Type B pancreatic cell (in vitro differentiated cells): ENCODE results near the gene FBXO17. TPM values are rescaled to one million over a fixed set of nuclear protein-coding genes. Genes with fewer than 3 reads are reported as not detected.

Source experiments
- DNase-seq: peaks from one replicate; pipeline ENCODE4 v3.0.0; 2021; ENCODE audit warnings: mixed read lengths; ENCODE audit not compliant: unreplicated experiment; ENCODE audit errors: extremely low spot score
- H3K27ac Mint-ChIP-seq: 2 replicates; pipeline ENCODE4 v1.8.0; 2021; ENCODE audit warnings: mild to moderate bottlenecking, mixed read lengths
- H3K27me3 Mint-ChIP-seq: 2 replicates; pipeline ENCODE4 v1.8.0; 2021; ENCODE audit warnings: mixed read lengths
- H3K36me3 Mint-ChIP-seq: 2 replicates; pipeline ENCODE4 v1.8.0; 2021; ENCODE audit warnings: mixed read lengths
- H3K4me1 Mint-ChIP-seq: one replicate; pipeline ENCODE4 v1.8.0; 2021; ENCODE audit warnings: mixed read lengths; ENCODE audit not compliant: unreplicated experiment
- H3K4me3 Mint-ChIP-seq: 2 replicates; pipeline ENCODE4 v1.8.0; 2021; ENCODE audit warnings: mild to moderate bottlenecking, mixed read lengths
- H3K9me3 Mint-ChIP-seq: 2 replicates; pipeline ENCODE4 v1.8.0; 2021; ENCODE audit warnings: mixed read lengths
- CTCF ChIP-seq: fragments of 200-600 bp; sonication (generic); conservative IDR thresholded peaks from 2 replicates; pipeline ENCODE4 v1.5.0; 2021; ENCODE audit warnings: antibody characterized with exemption, mild to moderate bottlenecking
- total RNA-seq: library from RNA; stranded (reverse); gene quantifications from 2 replicates; pipeline ENCODE4 v1.2.1, GENCODE V29; 2021; ENCODE audit warnings: low replicate concordance

FBXO17 gene
- total RNA-seq, 1 donor from 2014 or later, result 26.0 TPM

- Mint-ChIP-seq H3K27ac (peak within 1 kb of the TSS; percentile 99), H3K4me3 (peak within 1 kb of the TSS; percentile 99), H3K4me1 (peaks cover 18% of the 10 kb centered on the region), H3K27me3 (no peaks in the 10 kb centered on the region), H3K36me3 (peaks cover 18% of the 10 kb centered on the region), H3K9me3 (peaks cover 5% of the 10 kb centered on the region)
- peak; percentile 100 for TF ChIP-seq CTCF
- DNase-seq, result peak; percentile 97
These were observed 45.4 kb downstream of the FBXO17 start, which contains the start of gene SARS2 for GRCh38 chr19:38929929-38930775. Gene SARS2, minus strand, starts transcription at chr19:38930763. Its CDS starts 27 bp downstream, at chr19:38930736.

- Mint-ChIP-seq H3K27me3 (no peaks in the 10 kb centered on the region), H3K4me3 (peak overlapping the region; percentile 37), H3K9me3 (no peaks in the 10 kb centered on the region), H3K36me3 (peaks cover 9% of the 10 kb centered on the region), H3K4me1 (peaks cover 18% of the 10 kb centered on the region), H3K27ac (no peak overlapping the region)
- no peak for TF ChIP-seq CTCF
- no peak for DNase-seq
These were observed 47.0 kb downstream of the FBXO17 start for GRCh38 chr19:38928391-38929001.

- Mint-ChIP-seq H3K4me3 (no peak overlapping the region), H3K27ac (no peak overlapping the region), H3K27me3 (no peaks in the 10 kb centered on the region), H3K9me3 (no peaks in the 10 kb centered on the region), H3K4me1 (peaks cover 2% of the 10 kb centered on the region), H3K36me3 (peaks cover 6% of the 10 kb centered on the region)
- TF ChIP-seq CTCF, result no peak
- no peak for DNase-seq
These were observed 51.2 kb downstream of the FBXO17 start for GRCh38 chr19:38924388-38924787.

GRCh38 chr19:38922482-38922881, 53.1 kb downstream of the FBXO17 start:
- no peak overlapping the region for H3K4me3 Mint-ChIP-seq
- H3K9me3 Mint-ChIP-seq, result no peaks in the 10 kb centered on the region
- no peaks in the 10 kb centered on the region for H3K27me3 Mint-ChIP-seq
- TF ChIP-seq CTCF, result no peak
- peaks cover 6% of the 10 kb centered on the region for H3K36me3 Mint-ChIP-seq
- H3K27ac Mint-ChIP-seq, result no peak overlapping the region
- H3K4me1 Mint-ChIP-seq, result peaks cover 3% of the 10 kb centered on the region
- DNase-seq, result no peak

GRCh38 chr19:38921420-38922274, 53.9 kb downstream of the FBXO17 start:
- Mint-ChIP-seq H3K9me3 (no peaks in the 10 kb centered on the region), H3K27ac (no peak overlapping the region), H3K27me3 (no peaks in the 10 kb centered on the region), H3K4me1 (peaks cover 3% of the 10 kb centered on the region), H3K36me3 (peaks cover 6% of the 10 kb centered on the region), H3K4me3 (no peak overlapping the region)
- TF ChIP-seq CTCF, result no peak
- no peak for DNase-seq
